Naive thymus-derived CD4-positive, alpha-beta T cell (primary cell): ENCODE data around the gene STXBP2. TPM values are rescaled to one million over a fixed set of nuclear protein-coding genes. Genes with fewer than 3 reads are reported as not detected.
A peak's percentile ranks its signal among the peaks of the same experiment; 100 is the strongest.

Source experiments
- ATAC-seq: fragments of 150-1000 bp; cut with Tn5 transposase; 2 replicates; pipeline ENCODE4 v1.10.0; 2021; ENCODE audit warnings: mild to moderate bottlenecking, moderate library complexity
- CTCF ChIA-PET: fragments of 350-600 bp; sonication (Branson Sonifier 250); formaldehyde crosslinking; loops from one replicate; lab custom pipeline; 2021; ENCODE audit warnings: antibody characterized with exemption; lab: Charles Lee
- POLR2A ChIA-PET: fragments of 350-600 bp; sonication (Branson Sonifier 250); formaldehyde crosslinking; loops from one replicate; lab custom pipeline; 2021; ENCODE audit warnings: antibody characterized with exemption, inconsistent platforms; lab: Charles Lee
- DNase-seq, 9 donors: peaks; one replicate each; pipeline versions ENCODE4 v3.0.0 to v3.0.0-alpha.2; 2020 to 2022; ENCODE audit warnings: mixed read lengths in 1 of 9
- H3K27ac ChIP-seq: one replicate; pipeline ENCODE4 v1.7.0; 2013; ENCODE audit warnings: mild to moderate bottlenecking, low read depth, low read length, moderate library complexity
- H3K27me3 ChIP-seq, 2 donors: one replicate each; pipeline ENCODE4 v1.7.0; 2013; ENCODE audit warnings: low read length in 2 of 2, mild to moderate bottlenecking in 2 of 2, moderate library complexity in 2 of 2; ENCODE audit not compliant: control insufficient read depth in 2 of 2, insufficient read depth in 2 of 2
- H3K36me3 ChIP-seq, 3 experiments: 1 replicate in 2 of 3; 2 replicates in 1 of 3; pipeline ENCODE4 v1.7.0; 2013; ENCODE audit warnings: low read length in 3 of 3, mild to moderate bottlenecking in 3 of 3, moderate library complexity in 1 of 3; ENCODE audit not compliant: insufficient read depth in 3 of 3, control insufficient read depth in 2 of 3
- H3K4me1 ChIP-seq, 2 donors: one replicate each; pipeline ENCODE4 v1.7.0; 2013; ENCODE audit warnings: low read length in 2 of 2, mild to moderate bottlenecking in 2 of 2, moderate library complexity in 1 of 2; ENCODE audit not compliant: control insufficient read depth in 2 of 2, insufficient read depth in 2 of 2
- H3K4me3 ChIP-seq: 2 replicates; pipeline ENCODE4 v1.7.0; 2013; ENCODE audit warnings: mild to moderate bottlenecking, low read length
- H3K9me3 ChIP-seq, 3 experiments: 1 replicate in 2 of 3; 2 replicates in 1 of 3; pipeline ENCODE4 v1.7.0; 2013; ENCODE audit warnings: low read length in 3 of 3; ENCODE audit not compliant: control insufficient read depth in 2 of 3
- H3K27ac Mint-ChIP-seq, 9 donors: one replicate each; pipeline ENCODE4 v1.8.0; 2020 to 2022; ENCODE audit warnings: mixed read lengths in 9 of 9, mild to moderate bottlenecking in 8 of 9, moderate library complexity in 5 of 9, inconsistent platforms in 2 of 9
- H3K27me3 Mint-ChIP-seq, 5 donors: one replicate each; pipeline ENCODE4 v1.8.0; 2021 to 2022; ENCODE audit warnings: mixed read lengths in 5 of 5, mild to moderate bottlenecking in 1 of 5
- H3K36me3 Mint-ChIP-seq, 5 donors: one replicate each; pipeline ENCODE4 v1.8.0; 2020 to 2022; ENCODE audit warnings: mixed read lengths in 5 of 5, mild to moderate bottlenecking in 3 of 5, inconsistent platforms in 1 of 5
- H3K4me1 Mint-ChIP-seq, 7 donors: one replicate each; pipeline ENCODE4 v1.8.0; 2020 to 2022; ENCODE audit warnings: mixed read lengths in 7 of 7, mild to moderate bottlenecking in 3 of 7, inconsistent platforms in 1 of 7
- H3K4me3 Mint-ChIP-seq, 10 donors: one replicate each; pipeline ENCODE4 v1.8.0; 2020 to 2022; ENCODE audit warnings: mild to moderate bottlenecking in 10 of 10, mixed read lengths in 10 of 10, moderate library complexity in 6 of 10, inconsistent platforms in 2 of 10
- H3K9me3 Mint-ChIP-seq, 11 donors: one replicate each; pipeline ENCODE4 v1.8.0; 2020 to 2022; ENCODE audit warnings: mixed read lengths in 11 of 11, mild to moderate bottlenecking in 4 of 11, inconsistent platforms in 1 of 11, moderate library complexity in 1 of 11
- intact Hi-C, 2 donors: fragments of 100-400 bp; cut with micrococcal nuclease; formaldehyde crosslinking; loops; one replicate each; pipeline ENCODE4 v1.15.1; 2023
- polyA plus RNA-seq, 2 donors: library from polyadenylated mRNA; unstranded; fragments of 300-500 nt; fragmentation: Illumina TruSeq; gene quantifications; one replicate each; pipeline ENCODE4 v1.2.3, GENCODE V29; 2021
- total RNA-seq, 6 experiments: library from RNA in 5 of 6; stranded (reverse) in 5 of 6; gene quantifications; 1 replicate in 5 of 6; 2 replicates in 1 of 6; pipeline ENCODE4 v1.2.3 and lab custom pipeline; 2021 to 2026

Gene STXBP2
- total and polyA plus RNA-seq, 7 experiments from 2014 or later, result 52.8 to 411 (median 176) TPM

DNA sequence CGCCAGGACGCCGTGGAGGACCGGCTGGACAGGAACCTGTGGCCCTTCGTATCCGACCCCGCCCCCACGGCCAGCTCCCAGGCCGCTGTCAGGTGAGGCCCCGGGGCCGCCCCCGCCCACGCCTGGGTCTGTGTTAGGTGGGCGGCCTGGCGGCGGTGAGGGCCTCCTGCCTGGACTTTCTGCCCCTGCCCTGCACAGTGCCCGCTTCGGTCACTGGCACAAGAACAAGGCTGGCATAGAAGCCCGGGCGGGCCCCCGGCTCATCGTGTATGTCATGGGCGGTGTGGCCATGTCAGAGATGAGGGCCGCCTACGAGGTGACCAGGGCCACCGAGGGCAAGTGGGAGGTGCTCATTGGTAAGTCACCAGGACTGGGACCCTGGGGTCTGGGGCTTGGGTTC, 10.2 kb downstream of the STXBP2 start:
- intact Hi-C loops, result no loop called here
- H3K36me3 Mint-ChIP-seq, result peaks cover 0 to 12% (median 5%) of the 10 kb centered on the region in 5 donors
- H3K4me1 Mint-ChIP-seq, result peaks cover 1 to 11% (median 4%) of the 10 kb centered on the region in 7 donors
- H3K4me1 ChIP-seq, result peaks cover 0 to 2% of the 10 kb centered on the region in 2 donors
- ATAC-seq (no peak), DNase-seq (peak in 1 of 9 donors; percentile 10)
- H3K27me3 ChIP-seq, result no peaks in the 10 kb centered on the region
- no peaks in the 10 kb centered on the region for H3K9me3 ChIP-seq
- peaks cover 0 to 44% (median 3%) of the 10 kb centered on the region in 3 experiments for H3K36me3 ChIP-seq
- ChIA-PET POLR2A (no interaction called here), CTCF (no interaction called here)
- no peak overlapping the region for H3K4me3 ChIP-seq
- H3K27ac ChIP-seq, result no peak overlapping the region
- H3K27ac Mint-ChIP-seq, result no peak overlapping the region
- no peaks in the 10 kb centered on the region for H3K9me3 Mint-ChIP-seq
- H3K27me3 Mint-ChIP-seq, result peaks cover 0 to 6% (median 0%) of the 10 kb centered on the region in 5 donors
- H3K4me3 Mint-ChIP-seq, result no peak overlapping the region

- H3K4me1 Mint-ChIP-seq, result peaks cover 5 to 15% (median 11%) of the 10 kb centered on the region in 7 donors
- ChIA-PET CTCF (interaction anchor here (0.5 to 0.6 kb wide), 2 partner anchors 12 to 1126 kb away, joined by 4 to 5 read pairs; no protein-coding TSS in a partner anchor), POLR2A (interaction anchor here (0.7 to 2.0 kb wide), 4 partner anchors 10 to 159 kb away, joined by 3 to 8 read pairs (median 4); partner anchors contain the start of genes PET100, STXBP2 and XAB2)
- ATAC-seq, result no peak
- no peak overlapping the region for H3K4me3 ChIP-seq
- peaks cover 0 to 35% (median 3%) of the 10 kb centered on the region in 3 experiments for H3K36me3 ChIP-seq
- H3K27me3 Mint-ChIP-seq, result peaks cover 0 to 6% (median 0%) of the 10 kb centered on the region in 5 donors
- no peak overlapping the region for H3K27ac ChIP-seq
- no peak overlapping the region for H3K4me3 Mint-ChIP-seq
- H3K9me3 Mint-ChIP-seq, result no peaks in the 10 kb centered on the region
- H3K36me3 Mint-ChIP-seq, result peaks cover 0 to 12% (median 5%) of the 10 kb centered on the region in 5 donors
- peaks cover 0 to 5% of the 10 kb centered on the region in 2 donors for H3K4me1 ChIP-seq
- no peaks in the 10 kb centered on the region for H3K27me3 ChIP-seq
- H3K27ac Mint-ChIP-seq, result no peak overlapping the region
- DNase-seq, result peak in 1 of 9 donors; percentile 6
- no peaks in the 10 kb centered on the region for H3K9me3 ChIP-seq
- intact Hi-C loops, result no loop called here
These were observed 11.5 kb downstream of the STXBP2 start for GRCh38 chr19:7648265-7649014.

DNA sequence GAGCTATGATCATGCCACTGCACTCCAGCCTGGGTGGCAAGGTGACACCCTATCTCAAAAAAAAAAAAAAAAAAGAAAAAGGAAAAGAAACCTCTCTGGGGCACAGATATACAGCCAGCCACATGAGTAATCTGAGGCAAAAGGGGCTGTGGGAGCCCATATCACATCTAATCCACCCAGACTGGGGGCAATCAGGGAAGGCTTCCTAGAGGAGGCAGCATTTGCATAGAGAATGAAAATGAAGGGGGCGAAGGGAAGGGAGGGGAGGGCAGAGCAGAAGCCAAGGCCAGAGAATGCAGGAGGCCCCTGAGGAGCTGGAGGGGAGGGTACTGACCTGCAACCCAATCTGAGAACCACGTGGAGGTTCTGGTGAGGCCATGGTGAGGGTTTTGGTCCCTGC, 13.2 kb downstream of the STXBP2 start:
- H3K4me3 Mint-ChIP-seq, result no peak overlapping the region
- POLR2A ChIA-PET, result no interaction called here
- H3K4me1 Mint-ChIP-seq, result peaks cover 5 to 15% (median 11%) of the 10 kb centered on the region in 7 donors
- intact Hi-C loops, result no loop called here
- H3K4me1 ChIP-seq, result peaks cover 0 to 5% of the 10 kb centered on the region in 2 donors
- H3K9me3 Mint-ChIP-seq, result no peaks in the 10 kb centered on the region
- H3K4me3 ChIP-seq, result no peak overlapping the region
- H3K36me3 Mint-ChIP-seq, result peaks cover 0 to 9% (median 4%) of the 10 kb centered on the region in 5 donors
- no peak for ATAC-seq
- DNase-seq, result no peak
- H3K36me3 ChIP-seq, result peaks cover 0 to 24% (median 0%) of the 10 kb centered on the region in 3 experiments
- H3K27me3 Mint-ChIP-seq, result peaks cover 0 to 6% (median 0%) of the 10 kb centered on the region in 5 donors
- H3K27ac ChIP-seq, result no peak overlapping the region
- H3K9me3 ChIP-seq, result no peaks in the 10 kb centered on the region
- H3K27me3 ChIP-seq, result no peaks in the 10 kb centered on the region
- H3K27ac Mint-ChIP-seq, result no peak overlapping the region
- CTCF ChIA-PET, result interaction anchor here (3.2 kb wide), 1 partner anchor 31 kb away, joined by 12 read pairs; the partner anchor contains the start of gene TRAPPC5

DNA sequence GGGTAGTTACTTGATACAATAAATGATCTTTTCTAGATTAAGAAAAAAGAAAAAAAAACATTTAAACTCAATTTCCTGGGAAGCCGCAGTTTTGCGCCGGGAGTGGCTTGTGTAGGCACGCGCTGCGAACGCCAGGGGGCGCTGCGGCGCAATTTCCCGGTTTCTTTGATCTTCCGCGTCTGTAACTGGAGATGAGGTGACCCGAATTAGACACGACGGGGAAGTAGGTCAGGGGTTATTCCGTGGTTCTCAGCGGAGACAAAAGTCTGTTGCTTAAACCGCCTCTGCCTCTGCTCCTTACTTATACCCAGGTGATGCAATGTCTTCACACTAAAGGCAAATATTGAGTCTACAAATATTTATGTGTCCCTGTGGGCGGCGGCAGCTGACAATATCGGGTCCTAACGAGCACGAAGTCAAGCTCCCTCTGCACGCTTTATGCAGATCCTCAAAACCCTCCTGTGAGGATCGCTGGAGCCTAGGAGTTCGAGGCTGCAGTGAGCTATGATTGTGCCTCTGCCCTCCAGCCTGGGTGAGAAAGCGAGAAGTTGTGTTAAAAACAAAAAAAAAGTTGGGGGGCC, 15.2 kb downstream of the STXBP2 start:
- CTCF ChIA-PET, result interaction anchor here (0.9 to 3.2 kb wide), 3 partner anchors 17 to 148 kb away, joined by 4 to 12 read pairs (median 5); partner anchors contain the start of gene TRAPPC5
- Mint-ChIP-seq H3K36me3 (peaks cover 0 to 4% (median 0%) of the 10 kb centered on the region in 5 donors), H3K27ac (peak overlapping the region in 6 of 9 donors; percentile 55 to 85 (median 75)), H3K4me1 (peaks cover 5 to 15% (median 11%) of the 10 kb centered on the region in 7 donors), H3K9me3 (no peaks in the 10 kb centered on the region), H3K27me3 (peaks cover 0 to 6% (median 0%) of the 10 kb centered on the region in 5 donors), H3K4me3 (peak overlapping the region; percentile 60 to 86 (median 81))
- intact Hi-C loops, result loop anchor here (1.0 kb wide), 4 partner anchors 27 to 147 kb away; partner anchors contain the start of gene TRAPPC5 (in 1 of the 2)
- no peaks in the 10 kb centered on the region for H3K27me3 ChIP-seq
- peak overlapping the region; percentile 49 for H3K4me3 ChIP-seq
- H3K9me3 ChIP-seq, result no peaks in the 10 kb centered on the region
- ATAC-seq (peak; percentile 91), DNase-seq (peak; percentile 77 to 91 (median 85))
- POLR2A ChIA-PET, result interaction anchor here (1.0 kb wide), 3 partner anchors 14 to 148 kb away, joined by 3 to 4 read pairs (median 3); no protein-coding TSS in a partner anchor
- H3K27ac ChIP-seq, result peak overlapping the region; percentile 37
- H3K4me1 ChIP-seq, result peaks cover 0 to 7% of the 10 kb centered on the region in 2 donors
- H3K36me3 ChIP-seq, result peaks cover 0 to 4% (median 0%) of the 10 kb centered on the region in 3 experiments

GRCh38 chr19:7654401-7654800, 17.5 kb downstream of the STXBP2 start:
- intact Hi-C loops, result no loop called here

DNA sequence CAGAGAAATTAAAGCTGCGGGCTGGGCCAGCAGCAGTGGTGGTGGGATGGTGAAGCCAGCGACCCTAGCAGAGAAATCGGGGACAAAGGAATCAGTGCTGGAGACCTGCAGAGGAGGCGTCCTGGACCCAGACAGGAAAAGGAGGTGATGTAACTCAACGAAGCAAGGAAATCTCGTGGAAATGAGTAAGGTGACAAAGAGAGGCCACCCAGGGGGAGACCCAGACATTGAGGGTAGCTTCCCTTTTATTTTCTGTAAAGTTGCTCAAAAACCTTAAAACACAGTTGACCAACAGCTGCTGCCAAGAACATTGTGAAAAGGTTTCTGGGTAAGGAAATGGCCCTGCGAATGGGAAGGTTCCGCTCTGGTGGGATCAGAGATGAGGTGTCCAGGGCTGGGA, 18.7 kb downstream of the STXBP2 start:
- Mint-ChIP-seq H3K4me1 (peaks cover 10 to 29% (median 24%) of the 10 kb centered on the region in 7 donors), H3K9me3 (peaks cover 0 to 1% (median 0%) of the 10 kb centered on the region in 11 donors), H3K27ac (peak overlapping the region in 1 of 9 donors; percentile 77), H3K4me3 (no peak overlapping the region), H3K36me3 (peaks cover 0 to 2% (median 0%) of the 10 kb centered on the region in 5 donors), H3K27me3 (peaks cover 0 to 3% (median 0%) of the 10 kb centered on the region in 5 donors)
- Histone ChIP-seq H3K27ac (no peak overlapping the region), H3K4me3 (no peak overlapping the region), H3K27me3 (no peaks in the 10 kb centered on the region), H3K9me3 (no peaks in the 10 kb centered on the region), H3K36me3 (no peaks in the 10 kb centered on the region), H3K4me1 (peaks cover 0 to 21% of the 10 kb centered on the region in 2 donors)
- ChIA-PET POLR2A (interaction anchor here (1.2 kb wide), 1 partner anchor 13 kb away, joined by 4 read pairs; no protein-coding TSS in a partner anchor), CTCF (interaction anchor here (0.8 to 3.0 kb wide), 3 partner anchors 19 to 144 kb away, joined by 4 to 11 read pairs (median 6); partner anchors contain the start of gene TRAPPC5)
- DNase-seq, result no peak
- peak; percentile 34 for ATAC-seq
- intact Hi-C loops, result no loop called here

More at GRCh38 chr19:7654401-7654800, 17.5 kb downstream of the STXBP2 start:
- CTCF ChIA-PET, result interaction anchor here (0.6 to 3.0 kb wide), 2 partner anchors 140 to 145 kb away, joined by 5 to 11 read pairs; no protein-coding TSS in a partner anchor
- no peak for ATAC-seq
- Mint-ChIP-seq H3K27ac (no peak overlapping the region), H3K4me3 (no peak overlapping the region), H3K4me1 (peaks cover 10 to 29% (median 24%) of the 10 kb centered on the region in 7 donors), H3K9me3 (peaks cover 0 to 1% (median 0%) of the 10 kb centered on the region in 11 donors), H3K36me3 (peaks cover 0 to 2% (median 0%) of the 10 kb centered on the region in 5 donors), H3K27me3 (peaks cover 0 to 6% (median 0%) of the 10 kb centered on the region in 5 donors)
- no peaks in the 10 kb centered on the region for H3K27me3 ChIP-seq
- no peak for DNase-seq
- no peaks in the 10 kb centered on the region for H3K36me3 ChIP-seq
- no peak overlapping the region for H3K27ac ChIP-seq
- POLR2A ChIA-PET, result interaction anchor here (0.8 kb wide), 1 partner anchor 14 kb away, joined by 3 read pairs; no protein-coding TSS in a partner anchor
- H3K9me3 ChIP-seq, result no peaks in the 10 kb centered on the region
- H3K4me1 ChIP-seq, result peaks cover 0 to 21% of the 10 kb centered on the region in 2 donors
- H3K4me3 ChIP-seq, result no peak overlapping the region
